Measurements from ENCODE around the gene SH3RF1. TPM values are rescaled to one million over a fixed set of nuclear protein-coding genes. Genes with fewer than 3 reads are reported as not detected.

SH3RF1 gene
- total RNA-seq, 1 experiment from 2014 or later = 16.6 TPM

- no peak overlapping the region for H3K27ac Mint-ChIP-seq
- H3K36me3 Mint-ChIP-seq = no peaks in the 10 kb centered on the region
- ATAC-seq (no peak), DNase-seq (ENCODE audit: low spot score) (no peak)
- H3K4me1 Mint-ChIP-seq = peaks cover 16% of the 10 kb centered on the region
- CTCF ChIA-PET = interaction anchor here (0.8 to 1.1 kb wide), 2 partner anchors 10 to 200 kb away, joined by 3 read pairs; no protein-coding TSS in a partner anchor
- TF ChIP-seq NR3C1 (CRISPR knock-in tag; conservative IDR thresholded peaks at IDR 0.05; ENCODE audit: low read depth) = no peak
- TF ChIP-seq HMGXB4 (CRISPR knock-in tag; IDR thresholded peaks at IDR 0.05) = no peak
- TF ChIP-seq, protein P1, sequence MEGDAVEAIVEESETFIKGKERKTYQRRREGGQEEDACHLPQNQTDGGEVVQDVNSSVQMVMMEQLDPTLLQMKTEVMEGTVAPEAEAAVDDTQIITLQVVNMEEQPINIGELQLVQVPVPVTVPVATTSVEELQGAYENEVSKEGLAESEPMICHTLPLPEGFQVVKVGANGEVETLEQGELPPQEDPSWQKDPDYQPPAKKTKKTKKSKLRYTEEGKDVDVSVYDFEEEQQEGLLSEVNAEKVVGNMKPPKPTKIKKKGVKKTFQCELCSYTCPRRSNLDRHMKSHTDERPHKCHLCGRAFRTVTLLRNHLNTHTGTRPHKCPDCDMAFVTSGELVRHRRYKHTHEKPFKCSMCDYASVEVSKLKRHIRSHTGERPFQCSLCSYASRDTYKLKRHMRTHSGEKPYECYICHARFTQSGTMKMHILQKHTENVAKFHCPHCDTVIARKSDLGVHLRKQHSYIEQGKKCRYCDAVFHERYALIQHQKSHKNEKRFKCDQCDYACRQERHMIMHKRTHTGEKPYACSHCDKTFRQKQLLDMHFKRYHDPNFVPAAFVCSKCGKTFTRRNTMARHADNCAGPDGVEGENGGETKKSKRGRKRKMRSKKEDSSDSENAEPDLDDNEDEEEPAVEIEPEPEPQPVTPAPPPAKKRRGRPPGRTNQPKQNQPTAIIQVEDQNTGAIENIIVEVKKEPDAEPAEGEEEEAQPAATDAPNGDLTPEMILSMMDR (IDR thresholded peaks at IDR 0.05) = no peak
- TF ChIP-seq JAZF1 (CRISPR knock-in tag; IDR thresholded peaks at IDR 0.05) = no peak
- TF ChIP-seq ETV6 (CRISPR knock-in tag; IDR thresholded peaks at IDR 0.05) = no peak
- TF ChIP-seq ZNF219 (CRISPR knock-in tag; IDR thresholded peaks at IDR 0.05; ENCODE audit: borderline replicate concordance) = no peak
- no peak for TF ChIP-seq ZNF396 (CRISPR knock-in tag; IDR thresholded peaks at IDR 0.05; ENCODE audit: borderline replicate concordance)
- no peak for TF ChIP-seq ZNF263 (CRISPR knock-in tag; IDR thresholded peaks at IDR 0.05; ENCODE audit: low read depth)
- TF ChIP-seq IRF2 (CRISPR knock-in tag; IDR thresholded peaks at IDR 0.05; ENCODE audit: borderline replicate concordance, low read depth) = no peak
- TF ChIP-seq ZNF671 (CRISPR knock-in tag; IDR thresholded peaks at IDR 0.05) = no peak
- no peak for TF ChIP-seq MXD4 (CRISPR knock-in tag; IDR thresholded peaks at IDR 0.05; ENCODE audit: borderline replicate concordance)
- no peak for TF ChIP-seq SMAD3 (CRISPR knock-in tag; IDR thresholded peaks at IDR 0.05; ENCODE audit: borderline replicate concordance)
- no peak for TF ChIP-seq RELA (CRISPR knock-in tag; IDR thresholded peaks at IDR 0.05; ENCODE audit: borderline replicate concordance)
- TF ChIP-seq, protein P2, sequence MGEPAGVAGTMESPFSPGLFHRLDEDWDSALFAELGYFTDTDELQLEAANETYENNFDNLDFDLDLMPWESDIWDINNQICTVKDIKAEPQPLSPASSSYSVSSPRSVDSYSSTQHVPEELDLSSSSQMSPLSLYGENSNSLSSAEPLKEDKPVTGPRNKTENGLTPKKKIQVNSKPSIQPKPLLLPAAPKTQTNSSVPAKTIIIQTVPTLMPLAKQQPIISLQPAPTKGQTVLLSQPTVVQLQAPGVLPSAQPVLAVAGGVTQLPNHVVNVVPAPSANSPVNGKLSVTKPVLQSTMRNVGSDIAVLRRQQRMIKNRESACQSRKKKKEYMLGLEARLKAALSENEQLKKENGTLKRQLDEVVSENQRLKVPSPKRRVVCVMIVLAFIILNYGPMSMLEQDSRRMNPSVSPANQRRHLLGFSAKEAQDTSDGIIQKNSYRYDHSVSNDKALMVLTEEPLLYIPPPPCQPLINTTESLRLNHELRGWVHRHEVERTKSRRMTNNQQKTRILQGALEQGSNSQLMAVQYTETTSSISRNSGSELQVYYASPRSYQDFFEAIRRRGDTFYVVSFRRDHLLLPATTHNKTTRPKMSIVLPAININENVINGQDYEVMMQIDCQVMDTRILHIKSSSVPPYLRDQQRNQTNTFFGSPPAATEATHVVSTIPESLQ (CRISPR knock-in tag; IDR thresholded peaks at IDR 0.05) = no peak
- TF ChIP-seq NR2C2 (CRISPR knock-in tag; IDR thresholded peaks at IDR 0.05) = no peak
- POLR2A ChIA-PET = no interaction called here
- no peaks in the 10 kb centered on the region for H3K9me3 Mint-ChIP-seq
- H3K27me3 Mint-ChIP-seq (ENCODE audit: low read depth) = no peaks in the 10 kb centered on the region
- no peak overlapping the region for H3K4me3 Mint-ChIP-seq
Measured at GRCh38 chr4:169142906-169143305, 127.8 kb downstream of the SH3RF1 start.

GRCh38 chr4:169142391-169142790, 128.4 kb downstream of the SH3RF1 start:
- no peaks in the 10 kb centered on the region for H3K9me3 Mint-ChIP-seq
- TF ChIP-seq, protein P3, sequence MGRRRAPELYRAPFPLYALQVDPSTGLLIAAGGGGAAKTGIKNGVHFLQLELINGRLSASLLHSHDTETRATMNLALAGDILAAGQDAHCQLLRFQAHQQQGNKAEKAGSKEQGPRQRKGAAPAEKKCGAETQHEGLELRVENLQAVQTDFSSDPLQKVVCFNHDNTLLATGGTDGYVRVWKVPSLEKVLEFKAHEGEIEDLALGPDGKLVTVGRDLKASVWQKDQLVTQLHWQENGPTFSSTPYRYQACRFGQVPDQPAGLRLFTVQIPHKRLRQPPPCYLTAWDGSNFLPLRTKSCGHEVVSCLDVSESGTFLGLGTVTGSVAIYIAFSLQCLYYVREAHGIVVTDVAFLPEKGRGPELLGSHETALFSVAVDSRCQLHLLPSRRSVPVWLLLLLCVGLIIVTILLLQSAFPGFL (CRISPR knock-in tag; IDR thresholded peaks at IDR 0.05; ENCODE audit: borderline replicate concordance) = no peak
- TF ChIP-seq SOX15 (CRISPR knock-in tag; IDR thresholded peaks at IDR 0.05) (no peak), ZNF281 (CRISPR knock-in tag; IDR thresholded peaks at IDR 0.05) (no peak)
- TF ChIP-seq, protein P4, sequence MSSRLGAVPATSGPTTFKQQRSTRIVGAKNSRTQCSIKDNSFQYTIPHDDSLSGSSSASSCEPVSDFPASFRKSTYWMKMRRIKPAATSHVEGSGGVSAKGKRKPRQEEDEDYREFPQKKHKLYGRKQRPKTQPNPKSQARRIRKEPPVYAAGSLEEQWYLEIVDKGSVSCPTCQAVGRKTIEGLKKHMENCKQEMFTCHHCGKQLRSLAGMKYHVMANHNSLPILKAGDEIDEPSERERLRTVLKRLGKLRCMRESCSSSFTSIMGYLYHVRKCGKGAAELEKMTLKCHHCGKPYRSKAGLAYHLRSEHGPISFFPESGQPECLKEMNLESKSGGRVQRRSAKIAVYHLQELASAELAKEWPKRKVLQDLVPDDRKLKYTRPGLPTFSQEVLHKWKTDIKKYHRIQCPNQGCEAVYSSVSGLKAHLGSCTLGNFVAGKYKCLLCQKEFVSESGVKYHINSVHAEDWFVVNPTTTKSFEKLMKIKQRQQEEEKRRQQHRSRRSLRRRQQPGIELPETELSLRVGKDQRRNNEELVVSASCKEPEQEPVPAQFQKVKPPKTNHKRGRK (CRISPR knock-in tag; IDR thresholded peaks at IDR 0.05; ENCODE audit: borderline replicate concordance) = no peak
- no peak overlapping the region for H3K4me3 Mint-ChIP-seq
- H3K4me1 Mint-ChIP-seq = peaks cover 16% of the 10 kb centered on the region
- DNase-seq (ENCODE audit: low spot score) = no peak
- no peak for ATAC-seq
- H3K36me3 Mint-ChIP-seq = no peaks in the 10 kb centered on the region
- H3K27me3 Mint-ChIP-seq (ENCODE audit: low read depth) = no peaks in the 10 kb centered on the region
- H3K27ac Mint-ChIP-seq = no peak overlapping the region; the same call in 1 of the 2 replicates
- ChIA-PET POLR2A (interaction anchor here (0.6 kb wide), 1 partner anchor 98 kb away, joined by 3 read pairs; no protein-coding TSS in a partner anchor), CTCF (interaction anchor here (0.8 to 1.1 kb wide), 2 partner anchors 10 to 92 kb away, joined by 3 to 4 read pairs; no protein-coding TSS in a partner anchor)
